ENCODE data around the gene TBX18.

Gene TBX18

GRCh38 chr6:84685983-84686584, 78.3 kb downstream of the TBX18 start:
- peak; percentile 9 for FAIRE-seq
- DNase-seq (ENCODE audit: insufficient read length, low spot score): peak; percentile 9

- FAIRE-seq (no peak), DNase-seq (ENCODE audit: insufficient read length, low spot score) (no peak)
Observed at GRCh38 chr6:84681693-84682326, 82.6 kb downstream of the TBX18 start.

GRCh38 chr6:84675651-84676050, 88.7 kb downstream of the TBX18 start:
- FAIRE-seq: no peak
- DNase-seq (ENCODE audit: insufficient read length, low spot score): no peak

- no peak for FAIRE-seq
Observed at GRCh38 chr6:84674395-84674794, 90.0 kb downstream of the TBX18 start.

GRCh38 chr6:84671183-84671582, 93.2 kb downstream of the TBX18 start:
- FAIRE-seq (no peak), DNase-seq (ENCODE audit: insufficient read length, low spot score) (no peak)

More at GRCh38 chr6:84674395-84674794, 90.0 kb downstream of the TBX18 start:
- DNase-seq (ENCODE audit: insufficient read length, low spot score): no peak

- DNase-seq (ENCODE audit: insufficient read length, low spot score) (no peak), FAIRE-seq (no peak)
Observed at GRCh38 chr6:84669945-84670344, 94.5 kb downstream of the TBX18 start.

GRCh38 chr6:84667252-84668213, 96.9 kb downstream of the TBX18 start:
- FAIRE-seq (no peak), DNase-seq (ENCODE audit: insufficient read length, low spot score) (no peak)

- no peak for FAIRE-seq
- no peak for DNase-seq (ENCODE audit: insufficient read length, low spot score)
Observed at GRCh38 chr6:84665401-84665800, 99.0 kb downstream of the TBX18 start.

- DNase-seq (ENCODE audit: insufficient read length, low spot score) (no peak), FAIRE-seq (no peak)
Observed at GRCh38 chr6:84663866-84664265, 100.5 kb downstream of the TBX18 start.

GRCh38 chr6:84657486-84657885, 106.9 kb downstream of the TBX18 start:
- no peak for FAIRE-seq
- no peak for DNase-seq (ENCODE audit: insufficient read length, low spot score)

- DNase-seq (ENCODE audit: insufficient read length, low spot score) (no peak), FAIRE-seq (no peak)
Observed at GRCh38 chr6:84657025-84657424, 107.4 kb downstream of the TBX18 start.

- no peak for DNase-seq (ENCODE audit: insufficient read length, low spot score)
- FAIRE-seq: no peak
Observed at GRCh38 chr6:84653027-84653551, 111.3 kb downstream of the TBX18 start.

- DNase-seq (ENCODE audit: insufficient read length, low spot score): peak; percentile 51
- FAIRE-seq: no peak
Observed at GRCh38 chr6:84652356-84653026, 111.9 kb downstream of the TBX18 start.

GRCh38 chr6:84651583-84651982, 112.8 kb downstream of the TBX18 start:
- peak; percentile 44 for FAIRE-seq
- DNase-seq (ENCODE audit: insufficient read length, low spot score): no peak

- no peak for DNase-seq (ENCODE audit: insufficient read length, low spot score)
- FAIRE-seq: no peak
Observed at GRCh38 chr6:84648444-84648843, 116.0 kb downstream of the TBX18 start.

GRCh38 chr6:84645563-84646266, 118.7 kb downstream of the TBX18 start:
- FAIRE-seq: no peak
- no peak for DNase-seq (ENCODE audit: insufficient read length, low spot score)

- FAIRE-seq (no peak), DNase-seq (ENCODE audit: insufficient read length, low spot score) (no peak)
Observed at GRCh38 chr6:84645000-84645399, 119.4 kb downstream of the TBX18 start.

- no peak for FAIRE-seq
- no peak for DNase-seq (ENCODE audit: insufficient read length, low spot score)
Observed at GRCh38 chr6:84643778-84644177, 120.6 kb downstream of the TBX18 start.

GRCh38 chr6:84641076-84641475, 123.3 kb downstream of the TBX18 start:
- FAIRE-seq (no peak), DNase-seq (ENCODE audit: insufficient read length, low spot score) (no peak)

GRCh38 chr6:84639396-84639795, 125.0 kb downstream of the TBX18 start:
- DNase-seq (ENCODE audit: insufficient read length, low spot score) (no peak), FAIRE-seq (no peak)

All from HTR-8/SVneo (cell line).